Stimulated activated naive CD8-positive, alpha-beta T cell treated with anti-CD3 and anti-CD28 coated beads, Interleukin-15, Interleukin-2, amounts not matched to agents 100 U/mL and 50 U/mL, for 24 hours (primary cell): ENCODE data around the gene HCN2.

ENCODE experiments used
- ATAC-seq: fragments of 150-1000 bp; cut with Tn5 transposase; one replicate; pipeline ENCODE4 v1.10.0; 2021
- DNase-seq: peaks from one replicate; pipeline ENCODE4 v3.0.0; 2021

Gene HCN2

GRCh38 chr19:640606-641189, 51.0 kb downstream of the HCN2 start:
- DNase-seq: no peak
- ATAC-seq: no peak

GRCh38 chr19:641702-642101, 52.0 kb downstream of the HCN2 start:
- DNase-seq (no peak), ATAC-seq (no peak)

- no peak for DNase-seq
- no peak for ATAC-seq
Measured at GRCh38 chr19:642767-643727, 53.4 kb downstream of the HCN2 start.

DNA sequence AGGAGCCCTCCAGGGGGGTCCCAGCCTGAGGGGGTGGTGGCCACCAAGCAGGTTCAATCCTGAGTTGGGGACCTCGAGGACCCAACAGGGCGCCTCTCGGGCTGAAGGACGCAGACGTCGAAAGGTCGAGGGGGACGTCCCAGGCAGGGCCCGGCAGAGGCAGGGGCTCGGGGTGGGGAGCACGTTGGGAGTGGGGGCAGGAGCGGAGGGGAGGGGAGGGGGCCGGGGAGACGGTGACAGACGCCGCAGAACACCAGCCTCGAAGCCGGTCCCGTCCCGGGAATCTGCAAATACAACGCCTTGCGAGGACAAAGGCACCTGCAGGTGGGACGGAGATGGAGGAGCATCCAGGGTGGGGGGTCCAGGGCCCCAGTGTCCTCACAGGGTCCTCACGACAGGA, 54.1 kb downstream of the HCN2 start:
- no peak for DNase-seq
- ATAC-seq: no peak

- DNase-seq (no peak), ATAC-seq (no peak)
Measured at GRCh38 chr19:644363-644762, 54.7 kb downstream of the HCN2 start.

- no peak for ATAC-seq
Measured at GRCh38 chr19:644789-645188, 55.1 kb downstream of the HCN2 start.

DNA sequence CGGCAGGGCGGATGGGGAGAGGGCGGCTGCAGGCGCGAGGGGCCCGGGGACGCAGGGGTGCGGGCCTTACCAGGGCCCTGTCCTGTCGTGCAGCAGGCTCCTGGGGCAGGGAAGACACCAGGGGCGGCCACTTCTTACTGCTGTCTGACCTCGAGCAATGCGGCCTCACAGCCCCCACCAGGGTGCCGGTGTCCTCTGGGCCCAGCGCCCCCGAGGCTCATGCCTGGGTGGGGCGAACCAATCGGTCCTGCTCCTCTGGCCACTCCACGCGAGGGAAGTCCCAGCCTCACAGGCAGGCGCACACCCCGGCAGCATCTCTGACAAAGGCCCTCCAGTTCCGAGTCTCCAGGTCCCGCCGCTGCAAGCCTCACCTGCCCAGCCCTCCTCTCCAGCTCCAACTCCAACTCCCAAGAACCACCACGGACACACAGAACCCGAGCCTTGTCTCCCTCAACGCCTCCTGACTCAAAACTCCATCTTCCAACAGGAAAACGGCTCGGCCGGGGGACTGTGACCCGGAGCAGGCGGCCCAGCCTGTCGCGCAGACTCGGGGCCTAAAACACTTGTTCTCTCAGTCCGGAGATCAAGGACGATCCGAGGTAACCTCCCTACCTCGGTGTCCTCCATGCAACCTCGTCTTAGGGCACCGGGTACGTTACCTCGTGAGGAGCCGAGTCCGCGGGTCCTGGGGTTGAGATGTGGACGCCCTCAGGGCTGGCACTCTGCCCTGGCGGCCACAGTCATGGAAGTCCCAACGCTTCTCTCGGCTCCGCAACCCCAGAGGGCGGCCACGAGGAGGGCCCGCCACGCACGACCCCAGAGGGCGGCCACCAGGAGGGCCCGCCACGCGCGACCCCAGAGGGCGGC, 56.5 kb downstream of the HCN2 start:
- DNase-seq (no peak), ATAC-seq (no peak)

More at GRCh38 chr19:644789-645188, 55.1 kb downstream of the HCN2 start:
- DNase-seq: no peak

DNA sequence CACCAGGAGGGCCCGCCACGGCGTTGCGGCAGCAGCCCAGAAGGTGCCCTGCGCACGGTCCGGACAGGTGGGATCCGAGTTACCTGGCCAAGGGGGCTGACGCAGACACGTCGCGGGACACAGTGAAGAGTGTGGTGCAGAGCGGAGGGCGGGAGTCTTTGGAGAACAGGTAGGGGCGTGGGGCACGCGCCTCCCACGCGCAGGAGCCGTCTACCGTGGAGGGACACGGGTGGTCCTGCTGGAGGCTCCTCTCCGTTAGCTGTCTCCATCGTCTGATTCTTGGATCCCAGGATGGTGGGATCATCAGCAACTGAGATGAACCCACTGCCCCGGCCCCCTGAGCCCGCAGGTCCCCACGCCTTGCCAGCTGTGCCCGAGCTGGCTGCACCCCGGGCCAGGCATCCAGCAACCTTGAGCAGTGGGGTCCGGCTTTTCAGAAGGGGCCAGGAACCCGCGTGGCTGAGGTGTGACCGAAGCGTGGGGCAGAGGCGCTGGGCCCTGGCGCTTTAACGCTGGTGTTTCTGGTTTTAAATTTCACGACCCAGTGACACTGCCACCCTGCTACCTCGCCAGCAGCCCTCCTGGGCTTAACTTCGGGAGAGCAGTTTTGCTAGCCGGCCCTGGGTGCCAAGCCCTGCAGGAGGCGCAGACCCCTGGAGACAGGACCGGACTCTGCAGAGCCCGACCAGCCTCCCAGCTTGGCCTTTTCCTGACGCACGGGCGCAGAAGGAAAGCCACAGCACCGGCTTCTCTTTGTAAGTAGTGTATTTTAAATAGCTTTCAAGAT, 57.3 kb downstream of the HCN2 start:
- no peak for DNase-seq
- no peak for ATAC-seq

DNA sequence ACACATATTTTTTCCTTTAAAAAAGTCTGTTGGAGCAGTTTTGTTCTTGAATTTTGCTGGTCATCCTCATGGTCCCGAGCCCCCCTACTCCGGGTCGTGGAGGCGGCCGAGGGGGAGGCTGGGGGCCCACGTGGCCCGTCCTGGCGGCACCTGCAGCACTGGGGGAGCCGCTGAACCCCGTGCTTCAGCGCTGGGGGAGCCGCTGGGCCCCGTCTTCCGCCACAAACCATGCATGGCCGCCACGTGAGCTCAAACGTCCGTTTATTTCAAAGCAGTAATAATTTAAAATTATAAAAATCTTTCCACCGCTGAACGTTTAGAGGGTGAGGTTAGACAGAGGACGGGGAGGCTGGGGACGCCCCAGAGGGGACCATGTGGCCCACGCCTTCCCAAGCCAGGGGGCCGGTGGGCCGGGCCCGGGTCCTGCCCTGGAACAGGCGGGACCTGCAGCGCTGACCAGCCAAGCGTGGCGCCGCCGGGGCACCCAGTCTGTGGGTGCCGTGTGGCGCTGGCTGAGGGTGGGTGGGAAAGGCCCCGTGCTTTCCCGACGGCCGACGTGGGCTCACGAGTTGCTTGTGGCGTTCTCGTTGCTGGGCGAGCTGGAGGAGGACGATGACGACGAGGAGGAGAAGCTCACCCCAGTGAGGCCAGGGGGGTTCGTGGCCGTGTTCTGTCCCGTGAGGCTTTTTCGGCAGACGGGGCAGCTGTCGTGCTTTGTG, 58.0 kb downstream of the HCN2 start:
- ATAC-seq (no peak), DNase-seq (no peak)

DNA sequence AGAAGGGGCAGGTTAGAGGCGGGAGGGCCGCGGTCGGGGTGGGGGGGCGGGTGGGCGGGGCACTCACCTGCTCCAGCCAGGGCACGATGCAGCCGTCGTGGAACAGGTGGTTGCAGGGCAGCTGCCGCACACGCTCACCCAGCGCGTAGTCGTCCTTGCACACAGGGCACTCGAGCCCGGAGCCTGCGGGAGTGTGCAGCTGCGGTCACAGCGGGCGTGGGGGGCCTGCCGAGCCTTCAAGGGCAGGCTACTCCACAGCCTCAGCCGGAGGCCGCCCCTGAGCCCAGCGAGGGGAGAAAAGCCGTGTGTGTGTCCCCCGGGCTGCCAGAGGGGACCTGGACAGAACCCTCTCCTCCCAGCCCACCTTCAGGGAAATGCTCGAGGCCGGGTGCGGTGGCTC, 58.6 kb downstream of the HCN2 start:
- DNase-seq (no peak), ATAC-seq (no peak)

- no peak for DNase-seq
- ATAC-seq: no peak
Measured at GRCh38 chr19:648904-649801, 59.5 kb downstream of the HCN2 start.

GRCh38 chr19:650121-650520, 60.4 kb downstream of the HCN2 start:
- no peak for DNase-seq
- no peak for ATAC-seq

DNA sequence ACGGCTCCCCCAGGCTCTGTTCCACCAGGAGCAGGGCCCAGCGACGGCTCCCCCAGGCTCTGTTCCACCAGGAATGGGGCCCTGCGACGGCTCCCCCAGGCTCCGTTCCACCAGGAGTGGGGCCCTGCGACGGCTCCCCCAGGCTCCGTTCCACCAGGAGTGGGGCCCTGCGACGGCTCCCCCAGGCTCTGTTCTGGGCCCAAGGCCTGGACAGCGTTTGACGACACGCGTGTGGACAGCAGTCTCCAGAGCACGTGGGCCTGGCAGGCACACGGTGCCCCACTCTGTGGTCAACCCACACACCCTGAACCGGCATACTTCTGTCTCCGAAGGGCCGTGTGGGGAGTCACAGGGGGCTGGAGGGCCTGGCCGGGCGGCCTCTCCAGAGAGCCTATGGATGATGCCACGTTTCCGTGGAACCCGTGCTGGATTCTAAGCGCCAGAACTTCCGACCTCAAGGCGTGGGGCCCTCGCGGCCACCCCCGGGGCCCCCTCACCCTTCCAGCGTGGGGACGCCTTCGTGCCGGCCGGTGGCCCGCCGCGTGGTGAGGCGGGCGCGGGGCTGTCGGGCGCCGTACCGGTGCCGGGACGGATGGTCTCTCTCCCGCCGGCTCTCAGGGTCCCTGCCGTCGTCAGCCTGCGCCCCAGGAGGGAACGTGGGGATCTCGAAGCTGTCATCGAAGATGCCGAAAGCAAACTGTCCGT, 61.6 kb downstream of the HCN2 start:
- DNase-seq: no peak
- no peak for ATAC-seq

DNA sequence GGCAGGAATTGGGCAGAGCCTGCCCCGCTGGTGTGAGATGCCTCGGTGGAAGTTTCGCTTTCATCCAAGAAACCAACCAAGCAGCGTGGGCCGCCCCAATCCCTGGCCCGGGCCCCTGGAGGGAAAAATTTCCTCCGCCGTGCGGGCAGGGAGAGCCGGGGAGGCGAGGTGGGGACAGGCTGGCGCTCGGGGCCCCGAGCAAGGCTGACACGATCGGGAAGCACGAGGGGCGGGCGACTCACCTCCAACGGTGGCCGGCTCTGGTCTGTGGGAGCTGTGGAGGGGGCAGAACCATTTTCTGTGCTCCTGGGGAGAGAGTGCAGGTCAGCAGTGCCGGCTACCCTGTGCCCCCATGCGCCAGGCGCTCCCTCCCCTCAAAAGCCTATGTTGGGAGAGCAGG, 62.3 kb downstream of the HCN2 start:
- DNase-seq: no peak
- ATAC-seq: no peak

DNA sequence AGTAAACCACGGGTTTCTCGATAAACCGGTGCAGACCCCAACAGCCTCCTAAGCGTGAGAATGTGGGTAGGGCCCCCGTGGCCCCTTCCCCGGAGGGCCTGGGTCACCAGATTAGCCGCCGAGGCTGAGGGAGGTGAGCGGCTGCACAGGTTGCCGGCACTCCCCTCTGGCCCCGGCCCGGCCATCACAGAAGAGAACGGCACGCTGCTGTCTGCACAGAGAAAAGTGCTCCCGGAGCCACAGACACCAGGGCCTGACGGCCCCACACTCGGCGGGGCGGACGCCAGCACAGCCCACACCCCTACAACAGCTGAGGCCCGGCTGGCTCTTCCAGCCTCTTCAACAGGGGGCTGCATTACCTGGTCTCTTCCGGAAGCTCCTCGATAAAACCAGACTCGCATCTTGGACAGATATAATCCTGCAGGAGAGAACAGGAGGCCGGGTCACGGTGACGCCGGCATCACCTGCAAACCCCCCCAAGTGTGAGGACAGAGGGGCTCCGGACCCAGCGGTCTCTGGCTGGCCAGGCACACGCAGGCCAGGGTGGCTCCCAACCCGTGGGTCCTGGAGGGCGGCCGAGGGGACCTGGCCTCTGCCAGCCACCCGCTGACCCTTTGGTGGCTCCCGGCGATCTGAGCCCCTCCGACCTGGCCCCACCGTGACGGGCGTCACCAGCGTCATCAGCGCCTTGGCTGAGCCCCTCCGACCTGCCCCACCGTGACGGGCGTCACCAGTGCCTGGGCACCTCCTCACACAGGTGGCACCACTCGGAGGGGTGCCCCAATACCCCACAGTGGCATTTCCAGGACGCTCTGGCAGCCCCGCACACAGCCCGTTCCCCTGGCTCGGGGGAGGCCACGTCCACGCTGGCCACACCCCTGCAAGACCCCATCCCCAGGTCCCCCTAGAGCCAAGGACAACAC, 63.0 kb downstream of the HCN2 start:
- no peak for ATAC-seq

GRCh38 chr19:653425-653824, 63.7 kb downstream of the HCN2 start:
- DNase-seq (no peak), ATAC-seq (no peak)

More for the DNA sequence above, 63.0 kb downstream of the HCN2 start:
- no peak for DNase-seq

- no peak for ATAC-seq
- DNase-seq: no peak
Measured at GRCh38 chr19:655691-656090, 66.0 kb downstream of the HCN2 start.
